ENCODE data around the gene CREB3L2.

- TF ChIP-seq CTCF (IDR thresholded peaks at IDR 0.05; ENCODE audit: poor library complexity) (no peak), EZH2 (IDR thresholded peaks at IDR 0.05; ENCODE audit: borderline replicate concordance) (no peak)
Measured at GRCh38 chr7:137877027-137877675, 124.7 kb downstream of the CREB3L2 start.

Data from hepatocyte (in vitro differentiated cells).